NCI-H2227 (cell line): Measurements from ENCODE around the gene AKNA.
"Not testable (repeated sequence)": the region's sequence is repeated elsewhere in the genome, so short reads cannot be mapped to it uniquely, and the experiment has no call there.

Experiments used
- DNase-seq: peaks from one replicate; lab custom pipeline; 2025; ENCODE audit not compliant: unreplicated experiment; lab: John Stamatoyannopoulos, UW

The AKNA gene

DNA sequence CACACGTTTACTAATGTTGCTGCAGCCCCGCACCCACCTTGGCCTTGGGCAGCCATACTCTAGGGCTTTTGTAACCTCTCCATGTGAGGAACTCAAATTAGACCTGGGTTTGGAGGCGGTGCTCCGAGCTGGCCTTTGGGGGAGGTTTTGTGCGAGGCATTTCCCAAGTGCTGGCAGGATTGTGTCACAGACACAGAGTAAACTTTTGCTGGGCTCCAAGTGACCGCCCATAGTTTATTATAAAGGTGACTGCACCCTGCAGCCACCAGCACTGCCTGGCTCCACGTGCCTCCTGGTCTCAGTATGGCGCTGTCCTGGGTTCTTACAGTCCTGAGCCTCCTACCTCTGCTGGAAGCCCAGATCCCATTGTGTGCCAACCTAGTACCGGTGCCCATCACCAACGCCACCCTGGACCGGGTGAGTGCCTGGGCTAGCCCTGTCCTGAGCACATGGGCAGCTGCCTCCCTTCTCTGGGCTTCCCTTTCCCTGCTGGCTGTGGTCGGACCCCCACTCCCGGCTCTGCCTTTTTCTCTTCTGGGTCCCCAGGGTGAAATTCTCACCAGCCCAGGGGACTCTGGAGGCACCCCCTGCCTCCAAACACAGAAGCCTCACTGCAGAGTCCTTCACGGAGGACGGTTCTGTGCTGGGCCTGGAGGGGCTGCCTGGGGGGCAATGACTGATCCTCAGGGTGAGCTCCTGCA is 64.8 kb downstream of the AKNA start, which contains the start of gene ORM1:
TSS of gene ORM1 (plus strand) at position 268 of the 701 bp plus-strand sequence. CDS start at position 304, 36 bp downstream.
- not testable (repeated sequence) for DNase-seq

DNA sequence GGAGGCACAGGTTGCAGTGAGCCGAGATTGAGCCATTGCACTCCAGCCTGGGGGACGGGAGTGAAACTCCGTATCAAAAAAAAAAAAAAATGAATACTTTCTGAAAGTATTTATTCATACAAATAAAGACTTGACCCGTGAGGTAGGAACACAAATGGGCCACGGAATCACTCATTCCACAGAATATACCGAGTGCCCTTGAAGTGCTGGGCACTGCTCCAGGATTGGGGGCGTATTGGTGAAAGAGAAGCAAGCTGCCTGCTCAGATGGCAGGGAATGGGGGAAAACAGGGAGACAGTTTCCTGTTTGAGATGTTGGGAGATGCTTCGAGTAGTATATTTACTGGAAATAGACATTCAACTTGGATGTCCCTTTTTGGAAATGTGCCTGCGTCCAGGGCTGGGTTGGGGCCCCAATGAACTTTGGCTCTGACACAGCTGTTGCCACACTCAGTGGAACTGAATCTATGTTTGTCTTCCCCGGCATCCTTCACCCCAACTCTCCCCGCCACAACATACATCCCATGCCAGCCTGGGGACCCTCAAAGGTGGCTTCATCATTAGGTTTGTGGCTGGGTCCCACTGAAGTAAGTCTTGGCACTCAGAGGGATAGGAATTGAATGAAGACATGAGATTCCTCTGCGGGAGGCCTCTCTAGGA is 65.5 kb downstream of the AKNA start:
- DNase-seq: not testable (repeated sequence)

DNA sequence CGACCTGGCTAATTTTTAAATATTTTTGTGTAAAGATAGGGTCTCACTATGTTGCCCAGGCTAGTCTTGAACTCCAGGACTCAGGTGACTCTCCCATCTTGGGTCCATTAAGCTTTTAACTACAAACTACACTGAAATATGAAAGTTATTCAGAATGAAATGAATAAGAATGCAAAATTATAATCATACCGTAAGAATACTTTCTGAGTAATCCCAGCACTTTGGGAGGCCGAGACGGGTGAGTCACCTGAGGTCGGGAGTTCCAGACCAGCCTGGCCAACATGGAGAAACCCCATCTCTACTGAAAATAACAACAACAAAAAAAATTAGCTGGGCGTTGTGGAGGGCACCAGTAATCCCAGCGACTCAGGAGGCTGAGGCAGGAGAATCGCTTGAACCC is 66.0 kb downstream of the AKNA start:
- no peak for DNase-seq

DNA sequence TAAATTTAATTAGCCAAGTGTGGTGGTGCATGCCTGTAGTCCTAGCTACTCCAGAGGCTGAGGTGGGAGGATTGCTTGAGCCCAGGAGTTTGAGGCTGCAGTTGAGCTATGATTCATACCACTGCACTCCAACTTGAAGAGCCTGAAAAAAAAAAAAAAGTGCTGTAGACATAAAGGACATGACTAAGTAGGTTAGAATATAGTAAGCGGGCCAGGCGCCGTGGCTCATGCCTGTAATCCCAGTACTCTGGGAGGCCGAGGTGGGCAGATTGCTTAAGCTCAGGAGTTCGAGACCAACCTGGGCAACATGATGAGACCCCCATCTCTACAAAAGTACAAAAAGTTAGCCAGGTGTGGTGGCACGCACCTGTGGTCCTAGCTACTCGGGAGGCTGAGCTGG is 67.1 kb downstream of the AKNA start:
- not testable (repeated sequence) for DNase-seq

DNA sequence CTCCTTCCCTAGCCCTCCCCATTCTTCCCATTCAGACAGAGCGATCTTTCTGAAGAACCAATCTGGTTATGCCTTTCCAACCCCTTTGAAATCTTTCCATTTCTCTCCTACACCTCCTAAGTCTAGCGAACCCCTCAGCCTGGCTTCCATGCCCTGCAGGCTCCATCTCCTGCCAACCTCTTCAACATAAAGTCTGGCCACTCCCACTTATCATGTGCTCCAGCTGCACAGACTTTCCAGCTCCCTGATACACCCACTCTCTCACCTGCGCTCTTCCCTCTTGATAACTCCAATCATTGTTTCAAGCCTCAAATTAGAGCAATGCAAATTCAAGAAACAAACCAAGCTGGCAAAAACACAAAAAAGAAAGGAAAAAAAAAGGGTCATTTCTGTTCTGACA is 68.6 kb downstream of the AKNA start:
- DNase-seq: peak; percentile 3

DNA sequence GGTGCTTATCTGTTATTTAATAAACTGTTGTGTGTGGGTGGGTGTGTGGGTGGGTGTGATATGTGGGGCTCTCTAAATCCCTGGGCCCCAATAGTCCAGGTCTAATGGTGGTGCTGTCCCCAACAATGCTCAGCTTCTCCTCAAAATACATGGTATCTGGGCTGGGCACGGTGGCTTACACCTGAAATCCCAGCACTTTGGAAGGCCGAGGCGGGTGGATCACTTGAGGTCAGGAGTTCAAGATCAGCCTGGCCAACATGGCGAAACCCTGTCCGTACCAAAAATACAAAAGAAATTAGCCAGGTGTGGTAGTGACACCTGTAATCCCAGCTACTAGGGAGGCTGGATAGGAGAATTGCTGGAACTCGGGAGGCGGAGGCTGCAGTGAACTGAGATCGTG is 69.4 kb downstream of the AKNA start:
- no peak for DNase-seq

DNA sequence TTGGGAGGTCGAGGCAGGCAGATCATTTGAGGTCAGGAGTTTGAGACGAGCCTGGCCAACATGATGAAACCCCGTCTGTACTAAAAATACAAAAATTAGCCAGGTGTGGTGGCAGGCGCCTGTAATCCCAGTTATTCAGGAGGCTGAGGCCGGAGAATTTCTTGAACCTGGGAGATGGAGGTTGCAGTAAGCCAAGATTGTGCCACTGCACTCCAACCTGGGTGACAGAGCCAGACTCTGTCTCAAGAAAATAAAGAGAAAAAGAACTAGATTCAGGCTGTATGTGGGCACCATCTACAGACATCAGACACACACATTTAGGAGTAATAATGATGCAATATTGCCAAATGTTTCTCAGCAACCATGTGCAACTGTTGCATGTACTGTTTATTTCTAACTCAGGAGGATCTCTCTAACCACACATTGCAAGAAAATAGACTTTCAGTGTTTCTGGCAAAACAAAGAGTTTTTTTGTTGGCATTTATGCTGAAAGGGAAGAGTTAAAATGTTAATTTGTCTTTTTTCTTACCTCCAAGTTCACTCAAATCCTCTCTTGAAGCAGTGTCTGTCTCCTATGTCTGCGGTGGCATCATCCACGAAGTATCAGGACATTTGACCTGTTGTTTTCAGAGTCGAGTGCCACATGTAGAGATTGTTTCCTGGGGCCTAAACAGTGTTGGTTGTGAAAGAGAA is 70.0 kb downstream of the AKNA start:
- DNase-seq: no peak

DNA sequence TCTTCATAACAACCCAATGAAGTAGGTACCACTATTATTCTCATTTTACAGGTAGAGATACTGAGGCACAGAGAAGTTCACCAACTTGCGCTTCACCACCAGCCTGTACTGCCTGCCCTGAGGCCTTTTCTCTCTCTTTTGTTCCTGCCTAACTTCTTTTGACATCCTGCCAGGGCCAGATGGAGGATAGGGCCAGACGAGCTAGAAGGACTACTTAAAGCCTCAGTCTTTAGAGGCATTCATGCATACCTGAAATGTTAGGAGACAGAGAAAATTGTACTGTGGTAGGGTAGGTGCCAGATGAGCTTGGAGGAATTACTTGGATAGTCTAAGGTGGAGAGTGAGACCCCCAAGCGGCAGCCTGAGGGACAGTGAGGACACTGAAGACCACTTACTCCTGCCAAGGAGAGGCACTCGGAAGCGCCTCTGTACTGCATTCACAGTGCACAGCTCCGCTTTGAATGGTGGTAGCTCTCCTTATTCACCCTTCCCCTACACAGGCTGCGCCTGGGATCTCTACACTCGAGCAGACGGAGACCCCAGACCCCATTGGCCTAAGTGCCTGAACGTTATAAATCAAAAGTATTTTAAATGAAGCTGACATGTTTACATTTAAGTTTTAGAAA is 71.1 kb downstream of the AKNA start:
- no peak for DNase-seq

DNA sequence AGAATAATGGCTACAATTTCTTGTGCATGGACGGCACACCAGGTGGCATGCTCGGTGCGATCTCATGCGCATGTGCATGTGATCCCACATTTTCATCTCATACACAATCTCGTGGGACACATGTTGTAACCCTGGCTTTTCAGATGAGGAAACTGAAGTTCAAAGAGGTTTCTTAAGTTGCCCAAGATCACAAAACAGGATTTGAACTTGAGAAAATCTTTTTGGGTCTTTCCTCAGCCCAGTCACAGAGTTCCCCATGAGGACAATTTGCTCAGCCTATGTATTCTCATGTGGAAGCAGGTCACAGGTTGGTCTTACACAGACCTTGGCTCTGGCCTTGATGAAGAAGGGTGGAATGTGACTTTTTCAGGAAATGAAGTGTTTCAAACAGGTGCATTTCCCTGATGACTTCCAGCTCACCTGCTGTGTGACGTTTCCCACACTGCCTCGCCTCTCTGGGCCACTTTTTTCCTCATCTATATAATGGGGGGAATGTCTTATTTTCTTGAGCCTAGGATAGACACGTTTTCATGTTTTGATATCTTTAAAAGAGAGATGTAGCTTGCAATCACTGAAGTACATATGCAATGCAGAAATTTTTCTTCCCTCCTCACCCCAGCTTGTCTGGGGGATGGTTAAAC is 71.9 kb downstream of the AKNA start:
- DNase-seq: no peak

DNA sequence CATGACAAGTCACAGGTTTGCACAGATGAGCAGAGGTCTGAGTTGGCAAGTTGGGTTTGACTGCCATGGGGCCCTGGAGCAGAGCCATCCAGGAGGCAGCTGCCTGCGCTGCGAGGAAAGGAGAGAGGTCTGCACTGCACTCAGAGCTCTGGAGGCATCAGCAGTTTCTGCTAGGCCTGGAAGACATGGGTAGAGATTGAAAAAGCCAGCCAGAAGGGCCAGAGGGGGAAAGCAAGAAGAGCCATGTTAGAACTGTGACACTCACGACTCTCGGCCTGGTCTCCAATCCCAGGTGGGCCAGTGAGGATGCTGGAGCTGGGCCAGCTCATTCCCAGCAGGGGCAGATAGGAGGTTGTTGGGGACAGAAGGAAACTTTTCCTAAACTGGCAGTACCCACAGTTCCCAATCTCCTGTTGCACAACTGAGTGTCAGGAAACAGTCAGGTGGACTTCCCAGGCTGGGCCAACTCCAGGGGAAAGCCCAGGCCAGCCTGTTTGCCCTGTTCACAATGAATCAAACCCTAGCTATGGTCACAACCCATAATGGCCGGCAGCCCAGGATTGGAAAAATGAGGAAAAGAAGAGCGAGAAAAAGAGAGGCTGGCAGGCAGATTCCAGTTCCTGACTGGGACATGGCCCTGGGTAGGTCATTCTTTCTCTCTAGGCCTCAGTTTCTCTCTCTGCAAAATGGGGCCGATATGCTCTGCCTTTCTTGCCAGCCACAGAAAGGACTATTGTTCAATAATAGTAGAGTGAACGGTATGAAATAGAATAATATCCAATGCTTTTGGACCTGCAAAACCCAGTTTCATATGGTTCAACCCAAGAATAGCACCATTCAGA is 72.7 kb downstream of the AKNA start:
- DNase-seq: no peak

DNA sequence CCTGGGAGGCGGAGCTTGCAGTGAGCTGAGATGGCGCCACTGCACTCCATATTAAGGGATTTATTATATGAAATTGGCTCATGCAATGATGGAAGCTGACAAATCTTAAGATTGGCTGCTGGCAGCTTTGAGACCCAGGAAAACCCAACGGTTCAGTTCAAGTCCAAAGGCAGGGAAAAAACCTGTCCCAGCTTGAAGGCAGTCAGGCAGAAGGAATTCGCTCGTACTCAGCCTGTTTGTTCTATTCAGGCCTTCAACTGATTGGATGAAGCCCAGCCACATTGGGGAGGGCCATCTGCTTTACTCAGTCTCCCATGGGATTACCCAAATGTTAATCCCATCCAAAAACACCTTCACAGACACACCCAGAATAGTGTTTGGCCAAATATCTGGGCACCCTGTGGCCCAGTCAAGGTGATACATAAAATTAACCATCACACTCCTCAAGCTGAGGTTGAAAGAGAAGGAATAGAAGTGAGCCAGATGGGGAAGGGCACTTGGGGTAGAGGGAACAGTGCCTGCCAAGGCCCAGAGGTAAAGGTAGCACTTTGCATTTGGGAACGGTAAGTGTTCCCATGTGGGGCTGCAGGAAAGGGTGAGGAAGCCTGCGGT is 73.4 kb downstream of the AKNA start:
- no peak for DNase-seq

DNA sequence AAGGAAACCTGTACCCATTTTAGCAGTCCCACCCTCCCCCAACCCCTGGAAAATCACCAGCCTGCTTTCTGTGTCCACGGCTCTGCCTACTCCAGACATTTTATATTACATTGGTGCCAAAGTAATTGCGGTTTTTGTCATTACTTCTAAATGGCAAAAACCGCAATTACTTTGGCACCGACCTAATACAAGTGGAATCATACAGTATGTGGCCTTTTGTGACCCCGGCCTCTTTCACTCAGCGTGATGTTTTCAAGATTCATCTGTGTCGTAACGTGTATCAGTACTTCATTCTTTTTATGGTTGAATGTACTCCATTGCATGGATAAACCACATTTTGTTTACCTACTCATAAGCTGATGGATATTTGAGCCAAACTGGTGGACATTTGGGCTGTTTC is 74.6 kb downstream of the AKNA start:
- no peak for DNase-seq

DNA sequence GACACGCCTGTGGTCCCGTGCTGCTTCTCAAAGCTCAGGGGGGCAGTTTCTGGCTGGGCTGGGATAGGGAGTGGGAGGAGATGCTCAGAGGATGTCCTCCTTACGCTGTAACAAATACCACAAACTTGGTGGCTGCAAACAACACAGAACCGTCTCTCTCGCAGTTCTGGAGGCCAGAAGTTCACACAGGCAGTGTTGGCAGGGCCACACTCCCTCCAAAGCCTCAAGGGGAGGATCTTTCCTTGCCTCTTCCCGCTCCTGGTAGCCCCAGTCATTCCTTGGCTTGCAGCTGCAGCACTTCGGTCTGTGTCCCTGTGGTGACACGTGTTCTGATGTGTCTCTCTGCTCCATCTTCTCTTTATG is 75.3 kb downstream of the AKNA start:
- DNase-seq: no peak

DNA sequence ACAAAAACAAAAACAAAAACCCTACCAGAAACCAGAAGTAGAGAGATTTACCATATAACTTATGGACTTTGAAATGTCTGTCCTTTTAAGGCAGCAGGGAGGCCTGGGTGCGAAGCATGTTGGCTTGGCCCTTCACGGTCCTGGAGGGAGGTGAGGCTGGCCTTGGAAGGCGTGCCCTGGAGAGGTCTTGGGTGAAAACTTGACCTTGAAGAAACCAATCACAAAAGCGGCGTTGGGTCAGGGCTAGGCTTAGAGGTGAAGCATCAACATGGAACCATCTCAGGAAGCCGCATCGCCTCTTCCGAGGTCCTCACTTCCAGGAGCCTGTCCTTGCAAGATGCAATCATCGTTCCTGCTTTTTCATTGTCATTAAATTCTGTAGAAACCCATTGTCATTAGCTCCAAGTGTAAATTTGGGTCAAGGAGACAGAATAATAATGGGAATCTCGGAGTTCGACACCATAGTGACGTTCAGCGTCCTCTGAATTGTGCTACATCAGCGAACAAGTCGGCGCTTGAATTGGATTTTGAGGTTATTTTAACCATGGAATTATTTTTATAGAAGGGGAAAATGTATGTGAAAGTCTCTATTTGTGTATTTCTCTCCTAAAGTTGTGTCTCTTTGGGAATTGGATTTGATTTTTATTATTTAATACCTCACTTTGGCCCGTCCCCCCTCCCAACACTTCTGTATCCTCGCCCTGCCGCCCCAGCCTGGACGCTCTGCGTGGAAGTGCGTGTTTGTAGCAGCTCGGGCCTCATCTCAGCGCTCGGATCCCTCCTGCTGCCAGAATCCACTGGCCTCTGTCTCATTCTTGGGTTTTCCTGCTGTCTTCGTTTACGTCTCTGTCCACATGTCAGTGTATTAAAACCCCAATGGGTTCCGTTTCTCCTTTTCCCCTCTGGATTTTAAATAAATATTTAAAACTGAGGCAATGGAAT is 75.9 kb downstream of the AKNA start:
- no peak for DNase-seq

DNA sequence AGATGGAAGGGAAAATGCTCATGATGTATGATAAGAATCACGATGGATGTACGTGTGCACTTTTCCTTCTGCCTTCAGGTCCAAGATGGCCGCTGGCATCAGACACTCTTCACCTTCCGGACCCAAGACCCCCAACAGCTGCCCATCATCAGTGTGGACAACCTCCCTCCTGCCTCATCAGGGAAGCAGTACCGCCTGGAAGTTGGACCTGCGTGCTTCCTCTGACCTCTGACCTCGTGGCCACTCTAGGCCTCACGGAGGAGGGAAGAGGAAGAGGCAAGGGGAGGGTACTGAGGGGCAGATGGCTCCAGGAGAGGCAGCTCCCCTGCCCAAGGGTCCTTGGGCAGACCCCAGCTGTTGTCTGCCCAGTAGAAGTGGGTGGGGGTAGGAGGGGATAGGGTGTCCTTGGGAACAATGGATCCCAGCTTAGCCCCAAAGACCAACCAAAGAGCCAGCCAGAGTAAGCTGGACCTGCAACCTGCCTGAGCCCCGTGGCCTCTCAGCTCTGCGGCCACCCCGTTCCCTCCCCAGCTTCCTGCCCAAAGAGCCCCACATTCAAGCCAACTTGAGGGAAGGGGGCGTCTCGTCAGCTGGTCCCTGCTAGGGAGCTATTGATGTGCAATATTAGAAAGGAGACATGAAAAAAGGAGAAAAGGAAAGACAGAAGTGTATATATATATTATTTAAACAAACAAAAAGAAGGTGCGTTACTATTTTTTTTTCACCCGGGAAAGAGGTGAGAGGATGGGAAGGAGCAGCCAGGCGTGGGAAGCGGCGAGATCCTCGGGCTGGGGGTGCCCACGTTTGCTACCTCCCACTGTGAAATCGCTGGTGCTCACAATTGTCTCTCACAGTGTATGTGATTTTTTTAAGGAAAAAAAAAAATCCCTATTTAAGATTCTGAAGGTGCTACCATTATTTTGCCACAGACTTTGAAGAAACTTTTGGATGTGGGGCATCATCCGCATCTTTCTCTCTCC is 77.0 kb downstream of the AKNA start:
- no peak for DNase-seq

DNA sequence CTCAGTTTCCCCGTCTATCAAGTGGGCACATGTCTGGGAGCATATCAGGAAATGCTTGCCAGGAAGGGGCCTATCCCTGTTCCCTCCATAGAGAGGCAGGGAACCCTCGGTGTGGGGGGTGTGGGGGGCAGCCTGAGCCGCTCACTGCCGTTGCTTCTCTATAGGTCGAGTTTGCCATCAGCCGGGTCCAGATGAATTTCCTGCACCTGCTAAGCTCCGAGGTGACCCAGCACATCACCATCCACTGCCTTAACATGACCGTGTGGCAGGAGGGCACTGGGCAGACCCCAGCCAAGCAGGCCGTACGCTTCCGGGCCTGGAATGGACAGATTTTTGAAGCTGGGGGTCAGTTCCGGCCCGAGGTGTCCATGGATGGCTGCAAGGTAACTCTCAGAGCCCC is 78.7 kb downstream of the AKNA start:
- DNase-seq: no peak

DNA sequence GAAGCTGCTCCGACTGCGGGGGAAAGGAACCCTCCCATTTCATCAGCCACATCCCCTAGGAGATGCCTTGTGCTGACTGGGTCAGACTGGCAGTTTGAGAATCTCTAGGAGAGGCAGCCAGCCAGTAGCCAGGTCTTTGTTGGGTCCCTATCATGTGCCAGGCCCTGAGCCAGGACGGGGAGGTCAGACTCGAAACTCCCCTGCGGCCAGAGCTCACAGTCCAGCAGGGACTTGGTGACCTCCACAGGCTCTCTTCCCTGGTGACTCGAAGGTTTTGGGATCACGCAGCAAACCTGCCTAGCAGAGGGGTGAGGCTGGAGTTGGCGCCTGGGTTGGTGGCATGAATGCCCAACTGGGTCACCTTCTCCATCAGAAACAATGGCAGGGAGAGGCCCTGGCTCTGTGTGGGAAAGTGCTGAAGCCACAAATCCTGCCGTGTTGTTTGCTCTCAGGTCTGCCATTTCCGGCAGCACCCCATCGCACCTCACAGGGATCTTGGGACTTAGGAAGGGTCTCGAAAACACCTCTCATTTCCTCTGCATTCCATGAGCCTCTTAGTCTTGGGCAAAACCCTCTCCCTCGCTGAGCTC is 79.3 kb downstream of the AKNA start:
- DNase-seq: no peak
